GM19463 (cell line): ENCODE measurements around the gene NECTIN4.
A peak's percentile ranks its signal among the peaks of the same experiment; 100 is the strongest.
"Not testable (repeated sequence)": the region's sequence is repeated elsewhere in the genome, so short reads cannot be mapped to it uniquely, and the experiment has no call there.

Experiments used
- ATAC-seq: cut with Tn5 transposase; IDR thresholded peaks from one replicate; pipeline ENCODE4 v1.9.1; 2021; ENCODE audit warnings: mild to moderate bottlenecking, moderate library complexity; ENCODE audit not compliant: unreplicated experiment

The NECTIN4 gene

GRCh38 chr1:161033751-161034150 is 55.6 kb downstream of the NECTIN4 start:
- no peak for ATAC-seq

- no peak for ATAC-seq
These were observed 56.9 kb downstream of the NECTIN4 start for GRCh38 chr1:161032409-161032808.

GRCh38 chr1:161031874-161032273 is 57.5 kb downstream of the NECTIN4 start:
- no peak for ATAC-seq

- not testable (repeated sequence) for ATAC-seq
These were observed 59.9 kb downstream of the NECTIN4 start for GRCh38 chr1:161029466-161029865.

- ATAC-seq: not testable (repeated sequence)
These were observed 62.4 kb downstream of the NECTIN4 start for GRCh38 chr1:161026954-161027353.

- ATAC-seq: not testable (repeated sequence)
These were observed 66.9 kb downstream of the NECTIN4 start for GRCh38 chr1:161022432-161022831.

- no peak for ATAC-seq
These were observed 67.4 kb downstream of the NECTIN4 start for GRCh38 chr1:161021970-161022353.

- peak; percentile 91 for ATAC-seq
These were observed 68.0 kb downstream of the NECTIN4 start for GRCh38 chr1:161021165-161021969.
